Endothelial cell (in vitro differentiated cells): ENCODE results near the gene KCNMA1. TPM values are rescaled to one million over a fixed set of nuclear protein-coding genes. Genes with fewer than 3 reads are reported as not detected.
"Not testable (repeated sequence)": the region's sequence is repeated elsewhere in the genome, so short reads cannot be mapped to it uniquely, and the experiment has no call there.

Source experiments
- DNase-seq: peaks from one replicate; pipeline ENCODE4 v3.0.0; 2021; ENCODE audit warnings: low spot score
- H3K27ac Mint-ChIP-seq: one replicate; pipeline ENCODE4 v1.8.0; 2021; ENCODE audit warnings: mixed read lengths, inconsistent platforms; ENCODE audit not compliant: unreplicated experiment
- H3K27me3 Mint-ChIP-seq: one replicate; pipeline ENCODE4 v1.8.0; 2021; ENCODE audit warnings: mild to moderate bottlenecking, moderate library complexity, mixed read lengths, inconsistent platforms; ENCODE audit not compliant: unreplicated experiment
- H3K36me3 Mint-ChIP-seq: one replicate; pipeline ENCODE4 v1.8.0; 2021; ENCODE audit warnings: mild to moderate bottlenecking, low read depth, mixed read lengths, inconsistent platforms; ENCODE audit not compliant: unreplicated experiment
- H3K4me1 Mint-ChIP-seq: one replicate; pipeline ENCODE4 v1.8.0; 2021; ENCODE audit warnings: mild to moderate bottlenecking, mixed read lengths, inconsistent platforms; ENCODE audit not compliant: unreplicated experiment
- H3K4me3 Mint-ChIP-seq: one replicate; pipeline ENCODE4 v1.8.0; 2021; ENCODE audit warnings: mild to moderate bottlenecking, mixed read lengths, inconsistent platforms; ENCODE audit not compliant: unreplicated experiment
- H3K9me3 Mint-ChIP-seq: one replicate; pipeline ENCODE4 v1.8.0; 2021; ENCODE audit warnings: mixed read lengths, inconsistent platforms; ENCODE audit not compliant: unreplicated experiment
- CTCF ChIP-seq: fragments of 200-600 bp; sonication (generic); IDR thresholded peaks from one replicate; pipeline ENCODE4 v1.5.0; 2021; ENCODE audit warnings: antibody characterized with exemption; ENCODE audit not compliant: unreplicated experiment
- total RNA-seq: library from RNA; stranded (reverse); fragmentation: NEBNext Ultra II Directional; extraction: Animal tissue kit (Norgen Biotek cat#: 25700); gene quantifications from one replicate; pipeline ENCODE4 v1.2.1, GENCODE V29; 2021; ENCODE audit not compliant: unreplicated experiment

KCNMA1 gene
- total RNA-seq, 1 donor from 2014 or later: 5.1 TPM

DNA sequence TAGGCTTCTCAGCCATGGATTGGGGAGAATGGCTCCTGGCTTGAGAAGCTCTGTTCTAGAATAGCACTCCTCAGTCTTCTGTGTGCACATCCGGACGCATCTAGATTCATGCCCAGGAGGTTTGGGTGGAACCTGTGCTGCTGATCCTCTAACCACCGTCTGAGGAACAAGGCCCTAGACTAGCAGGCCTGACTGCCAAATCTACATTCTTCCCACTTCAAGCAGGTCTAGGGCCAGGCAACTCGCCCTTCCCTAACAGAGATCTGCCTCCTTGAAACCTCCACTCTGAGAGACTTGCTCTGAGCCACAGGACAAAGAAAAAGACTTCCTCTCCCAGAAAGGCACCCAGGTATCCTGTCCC lies 61.6 kb downstream of the KCNMA1 start:
- peaks cover 10% of the 10 kb centered on the region for H3K4me1 Mint-ChIP-seq
- H3K4me3 Mint-ChIP-seq: no peak overlapping the region
- no peak for TF ChIP-seq CTCF
- H3K27me3 Mint-ChIP-seq: peaks cover 6% of the 10 kb centered on the region
- H3K36me3 Mint-ChIP-seq: no peaks in the 10 kb centered on the region
- DNase-seq: no peak
- H3K27ac Mint-ChIP-seq: no peak overlapping the region
- H3K9me3 Mint-ChIP-seq: no peaks in the 10 kb centered on the region

DNA sequence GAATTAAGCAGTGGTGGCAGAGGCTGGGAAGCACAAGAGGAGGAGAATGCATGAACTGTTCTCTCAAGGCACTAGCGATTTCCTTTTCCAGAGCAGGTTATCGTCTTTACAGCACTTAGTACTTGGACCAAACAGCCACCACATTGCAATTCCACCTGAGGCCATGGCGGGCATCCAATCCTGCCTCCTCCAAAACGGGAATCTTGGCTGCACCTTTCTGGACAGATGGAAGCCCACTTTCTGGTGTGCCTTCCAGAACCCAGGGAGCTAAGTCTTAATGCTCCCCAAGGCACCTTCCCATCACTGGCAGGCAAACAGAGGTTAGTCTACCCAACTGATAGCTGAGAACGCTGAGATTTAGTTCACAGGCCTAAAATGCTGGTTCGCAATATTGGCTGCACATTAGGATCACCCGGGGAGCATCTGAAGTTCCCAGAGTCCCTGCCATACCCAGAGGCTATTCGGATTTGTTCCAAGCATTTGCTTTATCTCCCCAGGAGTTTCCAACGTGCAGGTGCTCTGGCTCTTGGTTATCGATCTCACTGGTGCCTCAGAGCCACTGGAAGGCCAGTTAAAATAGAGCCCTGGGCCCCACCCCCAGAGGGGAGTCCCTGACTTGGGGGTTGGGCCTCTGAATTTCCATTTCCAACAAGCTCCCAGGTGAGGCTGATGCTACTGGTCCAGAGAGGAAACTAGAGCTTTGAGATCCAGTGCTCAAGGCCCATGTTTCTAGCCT lies 62.2 kb downstream of the KCNMA1 start:
- no peak overlapping the region for H3K4me3 Mint-ChIP-seq
- no peaks in the 10 kb centered on the region for H3K36me3 Mint-ChIP-seq
- DNase-seq: no peak
- H3K9me3 Mint-ChIP-seq: no peaks in the 10 kb centered on the region
- no peak for TF ChIP-seq CTCF
- H3K27ac Mint-ChIP-seq: no peak overlapping the region
- H3K4me1 Mint-ChIP-seq: peaks cover 10% of the 10 kb centered on the region
- H3K27me3 Mint-ChIP-seq: peaks cover 6% of the 10 kb centered on the region

- TF ChIP-seq CTCF: no peak
- Mint-ChIP-seq H3K9me3 (no peaks in the 10 kb centered on the region), H3K4me1 (peaks cover 10% of the 10 kb centered on the region), H3K4me3 (no peak overlapping the region), H3K27me3 (peaks cover 4% of the 10 kb centered on the region), H3K27ac (no peak overlapping the region), H3K36me3 (no peaks in the 10 kb centered on the region)
- no peak for DNase-seq
Measured at GRCh38 chr10:77574438-77574837, 63.2 kb downstream of the KCNMA1 start.

DNA sequence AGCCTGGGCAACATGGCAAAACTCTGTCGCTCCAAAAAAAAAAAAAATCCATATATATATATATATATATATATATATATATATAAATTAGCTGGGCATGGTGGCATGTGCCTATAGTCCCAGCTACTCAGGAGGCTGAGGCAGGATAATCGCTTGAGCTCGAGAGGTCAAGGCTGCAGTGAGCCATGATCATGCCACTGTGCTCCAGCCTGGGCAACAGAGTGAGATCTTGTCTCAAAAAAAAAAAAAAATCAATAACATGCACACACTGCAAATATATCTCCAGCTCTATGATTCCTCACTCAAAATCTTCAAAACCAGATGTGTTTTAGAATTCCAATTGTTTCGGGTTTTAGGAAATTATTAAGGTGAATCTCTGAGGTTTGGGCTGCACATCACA lies 65.1 kb downstream of the KCNMA1 start:
- H3K36me3 Mint-ChIP-seq, H3K4me1 Mint-ChIP-seq, H3K4me3 Mint-ChIP-seq, H3K27me3 Mint-ChIP-seq, DNase-seq, H3K9me3 Mint-ChIP-seq, H3K27ac Mint-ChIP-seq: not testable (repeated sequence)

DNA sequence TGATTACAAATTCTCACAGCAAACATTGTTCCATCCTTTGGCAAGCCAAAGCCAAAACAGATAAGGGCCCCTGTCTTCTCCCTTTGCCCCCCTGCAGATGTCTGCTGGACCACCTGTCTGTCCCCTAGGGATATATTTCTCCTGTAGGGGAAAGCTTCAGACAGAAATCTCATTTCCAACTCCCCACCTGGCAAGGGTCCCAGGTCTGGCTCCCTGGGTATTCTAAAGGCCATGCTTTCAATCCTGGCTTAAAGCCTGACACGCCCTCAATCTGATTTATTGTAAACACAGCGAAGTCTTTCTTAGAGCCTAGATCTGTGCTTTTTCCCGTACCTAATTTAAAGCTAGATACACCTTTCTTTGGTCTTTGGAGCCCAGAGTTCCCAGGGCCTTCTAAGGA lies 66.1 kb downstream of the KCNMA1 start:
- no peak overlapping the region for H3K4me3 Mint-ChIP-seq
- no peak for DNase-seq
- peaks cover 10% of the 10 kb centered on the region for H3K4me1 Mint-ChIP-seq
- H3K27ac Mint-ChIP-seq: no peak overlapping the region
- no peaks in the 10 kb centered on the region for H3K36me3 Mint-ChIP-seq
- peaks cover 3% of the 10 kb centered on the region for H3K27me3 Mint-ChIP-seq
- H3K9me3 Mint-ChIP-seq: no peaks in the 10 kb centered on the region
- TF ChIP-seq CTCF: no peak
